Calu3 (cell line): ENCODE results near the gene HTR3B. TPM values are rescaled to one million over a fixed set of nuclear protein-coding genes. Genes with fewer than 3 reads are reported as not detected.

Source experiments
- BruUV-seq: library from RNA; stranded (reverse); fragments of 400-500 nt; replicated peaks from 2 replicates; lab custom pipeline; 2021; lab: Mats Ljungman, UMichigan
- CTCF ChIA-PET: fragments of 300-600 bp; sonication (Branson Sonifier 250); formaldehyde crosslinking; loops from one replicate; lab custom pipeline; 2022; ENCODE audit warnings: antibody characterized with exemption; lab: Charles Lee
- DNase-seq: peaks from one replicate; pipeline ENCODE4 v3.0.0; 2022
- H3K27ac Mint-ChIP-seq: one replicate; pipeline ENCODE4 v1.8.0; 2022; ENCODE audit warnings: mixed read lengths; ENCODE audit not compliant: unreplicated experiment
- H3K27me3 Mint-ChIP-seq: one replicate; pipeline ENCODE4 v1.8.0; 2022; ENCODE audit warnings: mixed read lengths; ENCODE audit not compliant: unreplicated experiment
- H3K36me3 Mint-ChIP-seq: one replicate; pipeline ENCODE4 v1.8.0; 2022; ENCODE audit warnings: mild to moderate bottlenecking, moderate library complexity, mixed read lengths; ENCODE audit not compliant: insufficient read depth, unreplicated experiment
- H3K4me1 Mint-ChIP-seq: one replicate; pipeline ENCODE4 v1.8.0; 2022; ENCODE audit warnings: mild to moderate bottlenecking, low read depth, mixed read lengths; ENCODE audit not compliant: unreplicated experiment
- H3K4me3 Mint-ChIP-seq: one replicate; pipeline ENCODE4 v1.8.0; 2022; ENCODE audit warnings: mild to moderate bottlenecking, low read depth, moderate library complexity, mixed read lengths; ENCODE audit not compliant: unreplicated experiment
- H3K9me3 Mint-ChIP-seq: one replicate; pipeline ENCODE4 v1.8.0; 2022; ENCODE audit warnings: low read depth, mixed read lengths; ENCODE audit not compliant: unreplicated experiment
- intact Hi-C: fragments of 100-400 bp; cut with micrococcal nuclease; formaldehyde crosslinking; loops from one replicate; pipeline ENCODE4 v1.10.0; 2022; ENCODE audit not compliant: unreplicated experiment
- total RNA-seq: library from RNA; stranded (reverse); gene quantifications from 2 replicates; pipeline ENCODE4 v1.2.3, GENCODE V29; 2022
- TF ChIP-seq, protein P1 (sequence below): fragments of 200-600 bp; IDR thresholded peaks from one replicate; pipeline ENCODE4 v1.8.0; 2022; ENCODE audit warnings: antibody characterized with exemption; ENCODE audit not compliant: unreplicated experiment

The HTR3B gene
- total RNA-seq, 1 experiment from 2014 or later, result not detected

DNA sequence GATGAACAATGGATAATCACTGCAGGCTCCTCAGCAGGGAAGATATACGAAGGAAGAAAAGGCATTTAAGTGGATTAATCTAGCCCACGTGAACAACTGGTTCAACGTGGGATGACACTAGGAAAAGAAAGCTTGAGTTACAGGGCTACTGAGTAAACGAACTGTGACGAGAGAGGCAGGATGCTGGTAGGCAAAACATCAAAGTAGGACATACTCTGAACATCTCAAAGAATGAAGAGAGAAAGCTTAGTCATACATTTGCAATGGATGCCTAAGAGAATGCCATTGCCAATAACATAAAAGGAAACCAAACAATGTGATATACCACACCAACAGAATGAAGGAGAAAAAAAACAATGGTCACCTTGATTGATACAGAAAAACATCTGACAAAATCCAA lies 42.2 kb upstream of the HTR3B start:
- H3K4me3 Mint-ChIP-seq, result no peak overlapping the region
- H3K36me3 Mint-ChIP-seq, result no peaks in the 10 kb centered on the region
- no peak for DNase-seq
- CTCF ChIA-PET, result no interaction called here
- intact Hi-C loops, result no loop called here
- no peaks in the 10 kb centered on the region for H3K27me3 Mint-ChIP-seq
- BruUV-seq, result no TSS peak
- H3K27ac Mint-ChIP-seq, result no peak overlapping the region
- peaks cover 3% of the 10 kb centered on the region for H3K9me3 Mint-ChIP-seq
- TF ChIP-seq, protein P1, sequence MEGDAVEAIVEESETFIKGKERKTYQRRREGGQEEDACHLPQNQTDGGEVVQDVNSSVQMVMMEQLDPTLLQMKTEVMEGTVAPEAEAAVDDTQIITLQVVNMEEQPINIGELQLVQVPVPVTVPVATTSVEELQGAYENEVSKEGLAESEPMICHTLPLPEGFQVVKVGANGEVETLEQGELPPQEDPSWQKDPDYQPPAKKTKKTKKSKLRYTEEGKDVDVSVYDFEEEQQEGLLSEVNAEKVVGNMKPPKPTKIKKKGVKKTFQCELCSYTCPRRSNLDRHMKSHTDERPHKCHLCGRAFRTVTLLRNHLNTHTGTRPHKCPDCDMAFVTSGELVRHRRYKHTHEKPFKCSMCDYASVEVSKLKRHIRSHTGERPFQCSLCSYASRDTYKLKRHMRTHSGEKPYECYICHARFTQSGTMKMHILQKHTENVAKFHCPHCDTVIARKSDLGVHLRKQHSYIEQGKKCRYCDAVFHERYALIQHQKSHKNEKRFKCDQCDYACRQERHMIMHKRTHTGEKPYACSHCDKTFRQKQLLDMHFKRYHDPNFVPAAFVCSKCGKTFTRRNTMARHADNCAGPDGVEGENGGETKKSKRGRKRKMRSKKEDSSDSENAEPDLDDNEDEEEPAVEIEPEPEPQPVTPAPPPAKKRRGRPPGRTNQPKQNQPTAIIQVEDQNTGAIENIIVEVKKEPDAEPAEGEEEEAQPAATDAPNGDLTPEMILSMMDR, result no peak
- peaks cover 10% of the 10 kb centered on the region for H3K4me1 Mint-ChIP-seq

DNA sequence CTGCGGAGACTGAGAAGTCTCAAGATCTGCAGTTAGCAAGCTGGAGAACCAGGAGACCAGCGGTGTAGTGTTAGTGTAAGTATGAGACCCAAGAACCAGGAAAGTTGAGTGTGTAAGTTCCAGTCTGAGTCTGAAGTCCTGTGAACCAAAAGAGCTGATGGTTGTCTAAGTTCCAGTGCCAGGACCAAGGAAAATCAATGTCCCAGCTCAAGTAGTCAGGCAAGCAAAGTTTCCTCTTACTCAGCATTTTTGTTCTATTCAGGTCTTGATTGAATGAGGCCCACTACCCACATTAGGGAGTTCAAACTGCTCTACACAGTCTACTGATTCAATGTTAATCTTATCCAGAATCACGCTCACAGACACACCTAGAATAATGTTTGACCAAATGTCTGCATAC lies 40.2 kb upstream of the HTR3B start:
- TF ChIP-seq, protein P1, result no peak
- no peaks in the 10 kb centered on the region for H3K27me3 Mint-ChIP-seq
- intact Hi-C loops, result no loop called here
- peaks cover 10% of the 10 kb centered on the region for H3K4me1 Mint-ChIP-seq
- CTCF ChIA-PET, result no interaction called here
- peaks cover 3% of the 10 kb centered on the region for H3K9me3 Mint-ChIP-seq
- no peak overlapping the region for H3K27ac Mint-ChIP-seq
- H3K36me3 Mint-ChIP-seq, result no peaks in the 10 kb centered on the region
- no peak overlapping the region for H3K4me3 Mint-ChIP-seq
- no peak for DNase-seq
- no TSS peak for BruUV-seq

DNA sequence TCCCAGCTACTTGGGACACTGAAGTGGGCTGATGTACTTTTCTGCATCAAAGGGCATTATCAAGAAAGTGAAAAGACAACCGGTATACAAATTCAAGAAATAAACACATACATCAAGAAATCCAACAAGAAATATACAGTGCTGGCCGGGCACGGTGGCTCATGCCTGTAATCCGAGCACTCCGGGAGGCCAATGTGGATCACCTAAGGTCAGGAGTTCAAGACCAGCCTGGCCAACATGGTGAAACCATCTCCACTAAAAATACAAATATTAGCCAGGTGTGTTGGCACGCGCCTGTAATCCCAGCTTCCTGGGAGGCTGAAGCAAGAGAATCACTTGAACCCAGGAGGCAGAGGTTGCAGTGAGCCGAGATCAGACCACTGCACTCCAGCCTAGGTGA lies 38.7 kb upstream of the HTR3B start:
- Mint-ChIP-seq H3K9me3 (peaks cover 3% of the 10 kb centered on the region), H3K36me3 (no peaks in the 10 kb centered on the region), H3K27me3 (no peaks in the 10 kb centered on the region), H3K4me1 (peaks cover 10% of the 10 kb centered on the region), H3K4me3 (no peak overlapping the region), H3K27ac (no peak overlapping the region)
- TF ChIP-seq, protein P1, result no peak
- intact Hi-C loops, result no loop called here
- BruUV-seq, result no TSS peak
- DNase-seq, result no peak
- CTCF ChIA-PET, result no interaction called here

DNA sequence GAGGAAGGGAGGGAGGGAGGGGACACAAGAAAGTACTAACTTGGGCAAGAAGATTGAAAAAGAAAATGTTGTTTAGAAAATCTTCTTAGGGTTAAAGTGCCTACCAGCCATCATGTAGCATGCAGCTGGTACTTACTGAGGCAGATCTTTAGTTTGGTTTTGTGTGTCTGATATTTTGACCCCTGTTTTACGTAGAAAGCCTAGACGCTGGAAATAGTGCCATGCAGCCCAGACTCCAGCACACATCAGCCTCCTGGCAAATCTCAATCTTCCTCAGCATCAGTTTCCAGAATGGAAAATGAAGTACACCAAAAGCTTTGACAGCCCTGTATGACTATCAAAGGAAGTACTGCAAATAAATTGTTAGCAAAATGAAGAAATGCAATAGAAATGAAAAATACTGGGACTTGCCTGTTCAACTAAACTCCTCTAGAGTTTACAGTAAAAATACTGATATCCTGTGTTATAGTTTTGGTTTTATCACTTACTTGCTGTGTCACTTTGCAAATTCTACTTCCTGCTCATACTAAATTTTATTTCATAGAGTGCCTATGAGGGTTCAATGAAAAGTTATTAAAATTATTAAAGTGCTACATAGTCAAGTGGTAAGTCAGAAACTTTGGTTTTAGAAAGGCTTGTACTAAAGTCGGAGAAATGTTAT lies 36.6 kb upstream of the HTR3B start:
- DNase-seq, result no peak
- Mint-ChIP-seq H3K27me3 (no peaks in the 10 kb centered on the region), H3K4me3 (no peak overlapping the region), H3K9me3 (no peaks in the 10 kb centered on the region), H3K36me3 (no peaks in the 10 kb centered on the region), H3K27ac (no peak overlapping the region), H3K4me1 (no peaks in the 10 kb centered on the region)
- intact Hi-C loops, result no loop called here
- CTCF ChIA-PET, result no interaction called here
- no TSS peak for BruUV-seq
- TF ChIP-seq, protein P1, result no peak
